Caco-2 (cell line): Measurements from ENCODE around the gene ZNF317. TPM values are rescaled to one million over a fixed set of nuclear protein-coding genes. Genes with fewer than 3 reads are reported as not detected.

Experiments
- BruUV-seq: library from RNA; stranded (reverse); fragments of 400-500 nt; replicated peaks from 2 replicates; lab custom pipeline; 2021; lab: Mats Ljungman, UMichigan
- CTCF ChIA-PET: fragments of 300-600 bp; sonication (Branson Sonifier 250); formaldehyde crosslinking; loops from one replicate; lab custom pipeline; 2022; ENCODE audit warnings: antibody characterized with exemption; lab: Charles Lee
- POLR2A ChIA-PET: fragments of 300-600 bp; sonication (Branson Sonifier 250); formaldehyde crosslinking; loops from one replicate; lab custom pipeline; 2022; ENCODE audit warnings: antibody characterized with exemption; lab: Charles Lee
- DNase-seq, 2 experiments: peaks; one replicate each; pipeline versions ENCODE4 v3.0.0 to v3.0.0-alpha.2; 2020 to 2022
- H3K27me3 ChIP-seq: replicated peaks from 2 replicates; pipeline ENCODE4 v1.6.0; 2011; ENCODE audit warnings: low read length; ENCODE audit not compliant: control insufficient read depth, insufficient read depth
- H3K36me3 ChIP-seq: 2 replicates; pipeline ENCODE4 v1.5.1; 2011; ENCODE audit warnings: low read length; ENCODE audit not compliant: control insufficient read depth, insufficient read depth
- H3K4me1 ChIP-seq: fragments of 250-450 bp; sonication (Bioruptor Pico); 2 replicates; pipeline ENCODE4 v1.5.1; 2020; ENCODE audit warnings: mild to moderate bottlenecking
- H3K4me3 ChIP-seq: 2 replicates; pipeline ENCODE4 v1.5.1; 2011; ENCODE audit warnings: low read depth, mild to moderate bottlenecking, control low read depth, low read length
- H3K9me3 ChIP-seq: fragments of 250-450 bp; sonication (Bioruptor Pico); 2 replicates; pipeline ENCODE4 v1.5.1; 2020; ENCODE audit warnings: mild to moderate bottlenecking, moderate library complexity
- H3K27ac Mint-ChIP-seq: one replicate; pipeline ENCODE4 v1.8.0; 2022; ENCODE audit warnings: mixed read lengths; ENCODE audit not compliant: unreplicated experiment
- H3K27me3 Mint-ChIP-seq: one replicate; pipeline ENCODE4 v1.8.0; 2022; ENCODE audit warnings: mixed read lengths; ENCODE audit not compliant: insufficient read depth, unreplicated experiment
- H3K36me3 Mint-ChIP-seq: one replicate; pipeline ENCODE4 v1.8.0; 2022; ENCODE audit warnings: mild to moderate bottlenecking, mixed read lengths; ENCODE audit not compliant: insufficient read depth, unreplicated experiment
- H3K4me1 Mint-ChIP-seq: one replicate; pipeline ENCODE4 v1.8.0; 2022; ENCODE audit warnings: low read depth, mixed read lengths; ENCODE audit not compliant: unreplicated experiment
- H3K4me3 Mint-ChIP-seq: one replicate; pipeline ENCODE4 v1.8.0; 2022; ENCODE audit warnings: mild to moderate bottlenecking, moderate library complexity, mixed read lengths; ENCODE audit not compliant: unreplicated experiment
- H3K9me3 Mint-ChIP-seq: one replicate; pipeline ENCODE4 v1.8.0; 2022; ENCODE audit warnings: mixed read lengths; ENCODE audit not compliant: unreplicated experiment
- intact Hi-C: fragments of 100-400 bp; cut with micrococcal nuclease; formaldehyde crosslinking; loops from one replicate; pipeline ENCODE4 v1.10.0; 2022; ENCODE audit not compliant: unreplicated experiment
- total RNA-seq: library from RNA; stranded (reverse); gene quantifications from 2 replicates; pipeline ENCODE4 v1.2.3, GENCODE V29; 2022
- TF ChIP-seq, protein P1 (sequence below), 2 experiments: fragments of 200-600 bp in 1 of 2; IDR thresholded peaks; 1 replicate in 1 of 2; 2 replicates in 1 of 2; pipeline versions ENCODE4 v1.5.1 to v1.8.0; 2011 to 2022; ENCODE audit warnings: antibody characterized with exemption in 1 of 2, control low read depth in 1 of 2, inconsistent platforms in 1 of 2, low read depth in 1 of 2, low read length in 1 of 2, mild to moderate bottlenecking in 1 of 2, moderate library complexity in 1 of 2; ENCODE audit not compliant: insufficient read depth in 1 of 2, severe bottlenecking in 1 of 2, unreplicated experiment in 1 of 2

The ZNF317 gene
- total RNA-seq, 1 experiment from 2014 or later = 35.2 TPM

DNA sequence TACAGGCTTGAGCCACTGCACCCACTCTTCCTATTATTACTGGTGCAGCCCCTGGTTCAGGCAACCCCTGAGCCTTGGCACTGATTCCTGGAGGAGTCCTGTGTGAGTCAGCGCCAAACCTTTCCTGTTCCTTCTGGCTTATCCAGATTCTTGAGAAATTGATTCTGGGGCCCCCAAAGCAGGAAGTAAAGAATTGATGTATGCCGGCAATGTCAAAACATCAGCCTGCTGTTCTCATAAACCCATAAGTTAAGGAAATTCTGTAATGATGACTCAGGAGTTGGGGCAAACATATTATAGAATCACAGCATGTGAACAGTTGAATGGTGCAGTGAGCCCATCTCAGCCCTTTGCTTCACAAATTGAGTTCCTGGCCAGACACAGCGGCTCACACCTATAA is 12.0 kb upstream of the ZNF317 start:
- Histone ChIP-seq H3K4me3 (no peak overlapping the region), H3K4me1 (no peaks in the 10 kb centered on the region), H3K27me3 (no peaks in the 10 kb centered on the region), H3K36me3 (no peaks in the 10 kb centered on the region), H3K9me3 (no peaks in the 10 kb centered on the region)
- Mint-ChIP-seq H3K27me3 (peaks cover 3% of the 10 kb centered on the region), H3K27ac (no peak overlapping the region), H3K4me3 (no peak overlapping the region), H3K9me3 (no peaks in the 10 kb centered on the region), H3K36me3 (no peaks in the 10 kb centered on the region), H3K4me1 (no peaks in the 10 kb centered on the region)
- no peak for DNase-seq
- CTCF ChIA-PET = no interaction called here
- TF ChIP-seq, protein P1, sequence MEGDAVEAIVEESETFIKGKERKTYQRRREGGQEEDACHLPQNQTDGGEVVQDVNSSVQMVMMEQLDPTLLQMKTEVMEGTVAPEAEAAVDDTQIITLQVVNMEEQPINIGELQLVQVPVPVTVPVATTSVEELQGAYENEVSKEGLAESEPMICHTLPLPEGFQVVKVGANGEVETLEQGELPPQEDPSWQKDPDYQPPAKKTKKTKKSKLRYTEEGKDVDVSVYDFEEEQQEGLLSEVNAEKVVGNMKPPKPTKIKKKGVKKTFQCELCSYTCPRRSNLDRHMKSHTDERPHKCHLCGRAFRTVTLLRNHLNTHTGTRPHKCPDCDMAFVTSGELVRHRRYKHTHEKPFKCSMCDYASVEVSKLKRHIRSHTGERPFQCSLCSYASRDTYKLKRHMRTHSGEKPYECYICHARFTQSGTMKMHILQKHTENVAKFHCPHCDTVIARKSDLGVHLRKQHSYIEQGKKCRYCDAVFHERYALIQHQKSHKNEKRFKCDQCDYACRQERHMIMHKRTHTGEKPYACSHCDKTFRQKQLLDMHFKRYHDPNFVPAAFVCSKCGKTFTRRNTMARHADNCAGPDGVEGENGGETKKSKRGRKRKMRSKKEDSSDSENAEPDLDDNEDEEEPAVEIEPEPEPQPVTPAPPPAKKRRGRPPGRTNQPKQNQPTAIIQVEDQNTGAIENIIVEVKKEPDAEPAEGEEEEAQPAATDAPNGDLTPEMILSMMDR (IDR thresholded peaks at IDR 0.05; ENCODE audit: insufficient read depth in 1 of 2, low read depth in 1 of 2, low read length in 1 of 2, severe bottlenecking in 1 of 2, unreplicated experiment in 1 of 2) = no peak
- no TSS peak for BruUV-seq
- POLR2A ChIA-PET = no interaction called here
- intact Hi-C loops = no loop called here

DNA sequence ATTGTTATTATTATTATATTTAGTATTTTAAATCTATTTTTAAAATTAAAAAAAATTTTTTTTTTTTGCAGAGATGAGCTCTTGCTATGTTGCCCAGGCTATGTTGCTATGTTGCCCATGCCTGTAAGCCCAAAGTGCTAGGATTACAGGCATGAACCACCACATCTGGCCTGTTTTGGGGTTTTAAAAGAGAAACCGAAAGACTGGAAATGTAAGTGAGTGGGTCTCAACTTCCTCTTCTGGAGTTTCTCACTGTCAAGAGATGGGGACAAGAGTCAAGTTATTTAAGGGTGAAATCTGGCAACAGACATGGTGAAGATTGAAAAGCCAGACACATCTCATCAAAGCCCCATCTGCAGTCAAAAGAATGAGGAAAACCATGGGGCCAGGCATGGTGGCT is 9.2 kb upstream of the ZNF317 start:
- ChIA-PET CTCF (no interaction called here), POLR2A (no interaction called here)
- Histone ChIP-seq H3K4me1 (no peaks in the 10 kb centered on the region), H3K27me3 (no peaks in the 10 kb centered on the region), H3K9me3 (no peaks in the 10 kb centered on the region), H3K36me3 (no peaks in the 10 kb centered on the region), H3K4me3 (no peak overlapping the region)
- Mint-ChIP-seq H3K36me3 (no peaks in the 10 kb centered on the region), H3K27me3 (peaks cover 3% of the 10 kb centered on the region), H3K4me3 (no peak overlapping the region), H3K9me3 (no peaks in the 10 kb centered on the region), H3K4me1 (no peaks in the 10 kb centered on the region), H3K27ac (no peak overlapping the region)
- TF ChIP-seq, protein P1 (IDR thresholded peaks at IDR 0.05; ENCODE audit: insufficient read depth in 1 of 2, low read depth in 1 of 2, low read length in 1 of 2, severe bottlenecking in 1 of 2, unreplicated experiment in 1 of 2) = no peak
- DNase-seq = no peak
- no TSS peak for BruUV-seq
- intact Hi-C loops = no loop called here

DNA sequence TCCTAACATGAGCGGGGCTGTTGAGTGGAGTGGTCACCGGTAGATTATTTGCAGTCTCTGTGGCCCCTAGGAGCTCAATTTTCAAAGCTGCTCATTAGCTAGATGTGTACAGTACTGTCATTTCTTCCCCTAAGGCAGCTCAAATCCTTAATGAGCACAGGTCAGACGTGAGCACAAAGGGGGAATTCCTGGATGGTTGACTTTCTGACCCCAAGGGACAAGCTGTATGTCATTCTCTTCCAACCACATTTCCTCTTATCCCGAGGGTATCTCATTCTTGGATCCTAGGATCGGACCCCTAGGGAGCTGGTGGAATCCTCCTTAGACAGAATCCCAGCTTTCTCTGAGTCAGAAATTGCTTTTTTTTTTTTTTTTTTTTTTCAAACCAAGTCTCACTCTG is 7.8 kb upstream of the ZNF317 start:
- peaks cover under 1% of the 10 kb centered on the region for H3K27me3 Mint-ChIP-seq
- Histone ChIP-seq H3K9me3 (no peaks in the 10 kb centered on the region), H3K4me1 (no peaks in the 10 kb centered on the region), H3K27me3 (no peaks in the 10 kb centered on the region), H3K4me3 (no peak overlapping the region), H3K36me3 (no peaks in the 10 kb centered on the region)
- ChIA-PET POLR2A (no interaction called here), CTCF (no interaction called here)
- H3K4me3 Mint-ChIP-seq = no peak overlapping the region
- intact Hi-C loops = no loop called here
- no peak for DNase-seq
- H3K36me3 Mint-ChIP-seq = no peaks in the 10 kb centered on the region
- H3K27ac Mint-ChIP-seq = no peak overlapping the region
- BruUV-seq = no TSS peak
- H3K4me1 Mint-ChIP-seq = no peaks in the 10 kb centered on the region
- TF ChIP-seq, protein P1 (IDR thresholded peaks at IDR 0.05; ENCODE audit: insufficient read depth in 1 of 2, low read depth in 1 of 2, low read length in 1 of 2, severe bottlenecking in 1 of 2, unreplicated experiment in 1 of 2) = no peak
- no peaks in the 10 kb centered on the region for H3K9me3 Mint-ChIP-seq
